Measurements from ENCODE around the gene BICD1.
"Not testable (repeated sequence)": the region's sequence is repeated elsewhere in the genome, so short reads cannot be mapped to it uniquely, and the experiment has no call there.

Gene BICD1

GRCh38 chr12:32087306-32087705 is 19.3 kb upstream of the BICD1 start:
- H3K27ac Mint-ChIP-seq = no peak overlapping the region
- no peak for DNase-seq
- H3K36me3 Mint-ChIP-seq (ENCODE audit: low read depth) = no peaks in the 10 kb centered on the region
- H3K4me3 Mint-ChIP-seq = no peak overlapping the region
- H3K4me1 Mint-ChIP-seq = no peaks in the 10 kb centered on the region
- no peaks in the 10 kb centered on the region for H3K9me3 Mint-ChIP-seq
- no peaks in the 10 kb centered on the region for H3K27me3 Mint-ChIP-seq
- ATAC-seq = no peak

DNA sequence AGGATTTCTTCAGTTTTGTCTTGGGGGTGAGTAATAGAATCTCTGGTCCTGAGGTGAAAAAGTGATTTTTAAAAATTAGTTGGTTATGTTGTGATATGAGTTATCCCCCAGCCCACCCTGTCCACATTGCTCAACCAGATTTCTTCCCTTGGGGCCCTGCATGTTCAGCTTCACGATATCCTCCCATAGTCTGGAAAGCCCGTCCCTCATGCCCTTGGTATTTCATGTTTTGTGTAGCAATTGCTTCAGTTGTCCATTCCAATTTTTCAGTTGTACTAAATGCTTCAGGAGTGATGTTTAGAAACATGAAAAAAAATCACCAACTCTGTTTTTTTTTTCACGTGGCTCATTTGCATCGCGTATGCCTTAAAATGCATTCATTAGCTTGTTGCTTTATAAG is 17.5 kb upstream of the BICD1 start:
- no peaks in the 10 kb centered on the region for H3K27me3 Mint-ChIP-seq
- H3K4me3 Mint-ChIP-seq = no peak overlapping the region
- H3K9me3 Mint-ChIP-seq = no peaks in the 10 kb centered on the region
- H3K27ac Mint-ChIP-seq = no peak overlapping the region
- no peaks in the 10 kb centered on the region for H3K4me1 Mint-ChIP-seq
- no peaks in the 10 kb centered on the region for H3K36me3 Mint-ChIP-seq (ENCODE audit: low read depth)
- ATAC-seq (no peak), DNase-seq (no peak)

- Mint-ChIP-seq H3K27me3 (no peaks in the 10 kb centered on the region), H3K4me3 (no peak overlapping the region), H3K36me3 (ENCODE audit: low read depth) (no peaks in the 10 kb centered on the region), H3K9me3 (no peaks in the 10 kb centered on the region), H3K27ac (no peak overlapping the region), H3K4me1 (no peaks in the 10 kb centered on the region)
- DNase-seq (no peak), ATAC-seq (no peak)
Observed at GRCh38 chr12:32089586-32089985, 17.1 kb upstream of the BICD1 start.

- no peaks in the 10 kb centered on the region for H3K27me3 Mint-ChIP-seq
- H3K27ac Mint-ChIP-seq = no peak overlapping the region
- DNase-seq (no peak), ATAC-seq (no peak)
- no peak overlapping the region for H3K4me3 Mint-ChIP-seq
- H3K36me3 Mint-ChIP-seq (ENCODE audit: low read depth) = no peaks in the 10 kb centered on the region
- H3K9me3 Mint-ChIP-seq = no peaks in the 10 kb centered on the region
- no peaks in the 10 kb centered on the region for H3K4me1 Mint-ChIP-seq
Observed at GRCh38 chr12:32091696-32092095, 15.0 kb upstream of the BICD1 start.

DNA sequence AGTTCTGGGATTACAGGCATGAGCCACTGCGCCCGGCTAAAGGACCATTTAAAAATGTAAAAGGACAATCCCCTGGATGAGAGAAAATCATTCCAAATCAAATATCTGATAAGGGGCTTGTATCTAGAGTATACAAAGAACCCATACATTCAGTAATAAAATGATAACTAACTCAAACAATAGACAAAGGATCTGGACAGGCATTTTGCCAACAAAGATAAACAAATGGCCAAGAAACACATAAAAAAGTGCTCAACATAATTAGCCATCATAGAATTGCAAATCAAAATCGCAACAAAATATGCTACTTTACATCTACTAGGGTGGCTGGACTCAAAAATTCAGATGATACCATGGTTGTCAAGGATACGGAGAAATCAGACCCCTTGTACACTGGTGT is 8.5 kb upstream of the BICD1 start:
- H3K9me3 Mint-ChIP-seq = no peaks in the 10 kb centered on the region
- H3K27me3 Mint-ChIP-seq = no peaks in the 10 kb centered on the region
- no peaks in the 10 kb centered on the region for H3K4me1 Mint-ChIP-seq
- no peak for ATAC-seq
- no peak overlapping the region for H3K4me3 Mint-ChIP-seq
- no peaks in the 10 kb centered on the region for H3K36me3 Mint-ChIP-seq (ENCODE audit: low read depth)
- no peak overlapping the region for H3K27ac Mint-ChIP-seq
- no peak for DNase-seq

- not testable (repeated sequence) for ATAC-seq
Observed at GRCh38 chr12:32099275-32099674, 7.4 kb upstream of the BICD1 start.

DNA sequence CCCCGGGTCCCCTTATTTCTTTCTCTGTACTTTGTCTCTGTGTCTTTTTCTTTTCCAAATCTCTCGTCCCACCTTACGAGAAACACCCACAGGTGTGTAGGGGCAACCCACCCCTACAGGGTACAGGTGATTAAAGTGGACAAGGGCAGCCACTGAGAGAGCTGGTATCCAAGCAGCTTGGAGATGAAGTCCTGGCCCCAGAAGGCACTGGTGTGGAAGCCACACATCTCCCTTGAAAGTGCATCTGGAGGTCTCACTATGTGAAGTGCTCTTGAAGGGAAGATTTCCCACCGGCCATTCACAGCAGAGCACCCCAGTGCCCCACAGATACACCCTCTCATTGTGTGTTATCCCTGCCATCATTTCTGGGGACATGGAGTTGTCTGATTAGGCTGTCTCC is 6.3 kb upstream of the BICD1 start:
- DNase-seq = no peak
- no peaks in the 10 kb centered on the region for H3K36me3 Mint-ChIP-seq (ENCODE audit: low read depth)
- no peak overlapping the region for H3K27ac Mint-ChIP-seq
- ATAC-seq = no peak
- peaks cover under 1% of the 10 kb centered on the region for H3K27me3 Mint-ChIP-seq
- no peaks in the 10 kb centered on the region for H3K4me1 Mint-ChIP-seq
- H3K9me3 Mint-ChIP-seq = no peaks in the 10 kb centered on the region
- no peak overlapping the region for H3K4me3 Mint-ChIP-seq

More at GRCh38 chr12:32099275-32099674, 7.4 kb upstream of the BICD1 start:
- H3K4me1 Mint-ChIP-seq; DNase-seq; H3K4me3 Mint-ChIP-seq; H3K27me3 Mint-ChIP-seq; H3K36me3 Mint-ChIP-seq (ENCODE audit: low read depth); H3K27ac Mint-ChIP-seq; H3K9me3 Mint-ChIP-seq: not testable (repeated sequence)

DNA sequence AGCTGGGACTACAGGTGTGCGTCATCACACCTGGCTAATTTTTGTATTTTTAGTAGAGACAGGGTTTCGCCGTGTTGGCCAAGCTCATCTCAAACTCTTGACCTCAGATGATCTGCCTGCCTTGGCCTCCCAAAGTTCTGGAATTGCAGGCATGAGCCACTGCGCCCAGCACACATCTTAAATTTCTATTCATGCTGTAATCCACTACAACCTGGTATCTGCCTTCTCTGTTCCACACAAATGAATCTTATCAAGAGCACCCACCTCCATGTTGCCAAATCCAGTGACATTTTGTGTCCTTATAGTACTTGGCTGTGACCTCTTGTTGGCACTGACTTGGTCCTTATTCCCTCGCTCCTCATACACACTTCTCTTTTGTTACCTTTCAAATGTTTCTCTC is 5.8 kb upstream of the BICD1 start:
- Mint-ChIP-seq H3K4me3 (no peak overlapping the region), H3K9me3 (no peaks in the 10 kb centered on the region), H3K4me1 (peaks cover 3% of the 10 kb centered on the region), H3K36me3 (ENCODE audit: low read depth) (no peaks in the 10 kb centered on the region), H3K27me3 (peaks cover 4% of the 10 kb centered on the region), H3K27ac (no peak overlapping the region)
- DNase-seq (no peak), ATAC-seq (no peak)

- no peaks in the 10 kb centered on the region for H3K36me3 Mint-ChIP-seq (ENCODE audit: low read depth)
- no peak overlapping the region for H3K4me3 Mint-ChIP-seq
- H3K9me3 Mint-ChIP-seq = no peaks in the 10 kb centered on the region
- H3K4me1 Mint-ChIP-seq = peaks cover 6% of the 10 kb centered on the region
- H3K27me3 Mint-ChIP-seq = peaks cover 6% of the 10 kb centered on the region
- no peak for ATAC-seq
- H3K27ac Mint-ChIP-seq = no peak overlapping the region
- DNase-seq = no peak
Observed at GRCh38 chr12:32102234-32102633, 4.4 kb upstream of the BICD1 start.

- ATAC-seq (no peak), DNase-seq (no peak)
- Mint-ChIP-seq H3K9me3 (no peaks in the 10 kb centered on the region), H3K4me1 (peaks cover 24% of the 10 kb centered on the region), H3K27ac (no peak overlapping the region), H3K27me3 (peaks cover 6% of the 10 kb centered on the region), H3K36me3 (ENCODE audit: low read depth) (no peaks in the 10 kb centered on the region), H3K4me3 (no peak overlapping the region)
Observed at GRCh38 chr12:32104572-32105355, 1.9 kb upstream of the BICD1 start.

DNA sequence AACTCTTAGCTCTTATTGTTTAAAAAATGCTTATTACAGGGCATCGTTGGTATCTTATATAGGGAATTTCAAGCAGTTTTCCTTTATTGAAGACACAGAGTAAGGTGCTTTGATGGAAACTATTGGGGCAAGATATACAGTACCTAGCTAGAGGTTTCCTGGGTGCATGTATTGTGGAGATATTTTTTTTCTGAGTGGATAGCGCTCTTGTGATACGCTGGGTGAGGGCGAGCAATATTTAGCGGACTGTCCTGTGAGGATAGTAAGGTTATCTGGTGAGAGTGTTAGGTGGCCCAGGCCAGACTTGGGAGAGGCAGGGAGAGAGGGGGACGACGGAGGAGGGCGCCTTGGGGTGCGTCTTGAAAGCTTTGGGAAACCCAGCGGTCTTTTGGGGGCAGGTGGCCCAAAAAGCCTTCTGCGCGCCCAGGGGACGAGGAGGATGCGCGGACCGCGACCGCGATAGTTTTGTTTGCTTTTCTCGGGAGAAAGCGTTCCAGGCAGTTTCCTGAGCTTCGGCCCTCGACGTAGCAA is 596 bp upstream of the BICD1 start:
- Mint-ChIP-seq H3K36me3 (ENCODE audit: low read depth) (peaks cover 3% of the 10 kb centered on the region), H3K4me3 (peak overlapping the region; percentile 84), H3K27me3 (peaks cover 6% of the 10 kb centered on the region), H3K4me1 (peaks cover 29% of the 10 kb centered on the region), H3K9me3 (no peaks in the 10 kb centered on the region), H3K27ac (peak overlapping the region; percentile 70)
- no peak for ATAC-seq
- DNase-seq = no peak

DNA sequence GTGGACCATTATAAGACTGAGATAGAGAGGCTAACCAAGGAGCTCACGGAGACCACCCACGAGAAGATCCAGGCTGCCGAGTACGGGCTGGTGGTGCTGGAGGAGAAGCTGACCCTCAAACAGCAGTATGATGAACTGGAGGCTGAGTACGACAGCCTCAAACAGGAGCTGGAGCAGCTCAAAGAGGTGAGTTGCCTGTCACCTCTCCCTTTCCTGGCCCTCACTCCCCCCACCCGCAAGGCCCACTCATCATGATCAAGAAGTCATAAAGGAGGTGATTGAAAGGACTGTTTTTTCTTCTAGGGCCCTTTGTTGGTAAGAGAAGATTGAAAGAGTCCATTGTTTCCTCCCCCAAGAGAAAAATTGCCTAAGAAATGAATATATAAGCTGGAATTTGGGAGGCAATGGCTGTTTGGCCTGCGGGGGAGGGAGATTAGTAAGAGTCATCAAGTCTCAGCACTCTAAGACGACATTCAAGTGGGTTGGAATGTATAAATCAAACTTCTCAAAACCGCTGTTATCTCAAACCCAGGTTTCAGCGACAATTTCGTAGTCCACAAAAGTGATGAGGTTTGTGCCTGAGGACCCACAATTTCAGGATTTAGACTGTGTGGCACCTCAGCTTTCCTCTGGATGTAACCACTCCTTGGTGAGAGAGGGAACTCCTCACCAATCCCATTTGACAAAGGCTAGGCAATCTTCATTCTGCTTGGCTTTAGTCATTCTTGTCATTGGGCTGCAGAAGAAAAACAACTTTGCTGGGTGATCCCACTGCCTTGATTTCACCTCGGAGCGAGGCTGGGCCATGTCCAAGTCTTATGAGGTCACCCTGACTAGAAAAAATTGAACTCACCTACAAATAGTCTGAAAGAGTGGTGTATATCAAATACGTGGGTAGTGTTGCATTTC is 966 bp downstream of the BICD1 start:
- peaks cover 7% of the 10 kb centered on the region for H3K36me3 Mint-ChIP-seq (ENCODE audit: low read depth)
- peak overlapping the region; percentile 89 for H3K27ac Mint-ChIP-seq
- peak; percentile 33 for DNase-seq
- H3K4me3 Mint-ChIP-seq = peak overlapping the region; percentile 96
- H3K4me1 Mint-ChIP-seq = peaks cover 29% of the 10 kb centered on the region
- H3K9me3 Mint-ChIP-seq = no peaks in the 10 kb centered on the region
- ATAC-seq = peak; percentile 50
- peaks cover 6% of the 10 kb centered on the region for H3K27me3 Mint-ChIP-seq

- Mint-ChIP-seq H3K27ac (no peak overlapping the region), H3K4me3 (peak overlapping the region; percentile 96), H3K27me3 (peaks cover 6% of the 10 kb centered on the region), H3K36me3 (ENCODE audit: low read depth) (peaks cover 10% of the 10 kb centered on the region), H3K4me1 (peaks cover 29% of the 10 kb centered on the region), H3K9me3 (no peaks in the 10 kb centered on the region)
- ATAC-seq (no peak), DNase-seq (no peak)
Observed at GRCh38 chr12:32108787-32109186, 2.1 kb downstream of the BICD1 start.

GRCh38 chr12:32110417-32110816 is 3.8 kb downstream of the BICD1 start:
- Mint-ChIP-seq H3K27me3 (peaks cover 6% of the 10 kb centered on the region), H3K9me3 (no peaks in the 10 kb centered on the region), H3K4me1 (peaks cover 32% of the 10 kb centered on the region), H3K4me3 (no peak overlapping the region), H3K36me3 (ENCODE audit: low read depth) (peaks cover 13% of the 10 kb centered on the region), H3K27ac (no peak overlapping the region)
- DNase-seq (no peak), ATAC-seq (no peak)

GRCh38 chr12:32110942-32111341 is 4.3 kb downstream of the BICD1 start:
- ATAC-seq (no peak), DNase-seq (no peak)
- peaks cover 33% of the 10 kb centered on the region for H3K4me1 Mint-ChIP-seq
- no peaks in the 10 kb centered on the region for H3K9me3 Mint-ChIP-seq
- no peak overlapping the region for H3K27ac Mint-ChIP-seq
- peaks cover 14% of the 10 kb centered on the region for H3K36me3 Mint-ChIP-seq (ENCODE audit: low read depth)
- H3K4me3 Mint-ChIP-seq = no peak overlapping the region
- peaks cover 3% of the 10 kb centered on the region for H3K27me3 Mint-ChIP-seq
